NCI-H524 treated with DMSO at 0.1 percent for 48 hours (cell line): ENCODE data around the gene FBXL5.

Experiments
- DNase-seq: peaks from one replicate; lab custom pipeline; 2025; lab: John Stamatoyannopoulos, UW

The FBXL5 gene, protein sequence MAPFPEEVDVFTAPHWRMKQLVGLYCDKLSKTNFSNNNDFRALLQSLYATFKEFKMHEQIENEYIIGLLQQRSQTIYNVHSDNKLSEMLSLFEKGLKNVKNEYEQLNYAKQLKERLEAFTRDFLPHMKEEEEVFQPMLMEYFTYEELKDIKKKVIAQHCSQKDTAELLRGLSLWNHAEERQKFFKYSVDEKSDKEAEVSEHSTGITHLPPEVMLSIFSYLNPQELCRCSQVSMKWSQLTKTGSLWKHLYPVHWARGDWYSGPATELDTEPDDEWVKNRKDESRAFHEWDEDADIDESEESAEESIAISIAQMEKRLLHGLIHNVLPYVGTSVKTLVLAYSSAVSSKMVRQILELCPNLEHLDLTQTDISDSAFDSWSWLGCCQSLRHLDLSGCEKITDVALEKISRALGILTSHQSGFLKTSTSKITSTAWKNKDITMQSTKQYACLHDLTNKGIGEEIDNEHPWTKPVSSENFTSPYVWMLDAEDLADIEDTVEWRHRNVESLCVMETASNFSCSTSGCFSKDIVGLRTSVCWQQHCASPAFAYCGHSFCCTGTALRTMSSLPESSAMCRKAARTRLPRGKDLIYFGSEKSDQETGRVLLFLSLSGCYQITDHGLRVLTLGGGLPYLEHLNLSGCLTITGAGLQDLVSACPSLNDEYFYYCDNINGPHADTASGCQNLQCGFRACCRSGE

DNA sequence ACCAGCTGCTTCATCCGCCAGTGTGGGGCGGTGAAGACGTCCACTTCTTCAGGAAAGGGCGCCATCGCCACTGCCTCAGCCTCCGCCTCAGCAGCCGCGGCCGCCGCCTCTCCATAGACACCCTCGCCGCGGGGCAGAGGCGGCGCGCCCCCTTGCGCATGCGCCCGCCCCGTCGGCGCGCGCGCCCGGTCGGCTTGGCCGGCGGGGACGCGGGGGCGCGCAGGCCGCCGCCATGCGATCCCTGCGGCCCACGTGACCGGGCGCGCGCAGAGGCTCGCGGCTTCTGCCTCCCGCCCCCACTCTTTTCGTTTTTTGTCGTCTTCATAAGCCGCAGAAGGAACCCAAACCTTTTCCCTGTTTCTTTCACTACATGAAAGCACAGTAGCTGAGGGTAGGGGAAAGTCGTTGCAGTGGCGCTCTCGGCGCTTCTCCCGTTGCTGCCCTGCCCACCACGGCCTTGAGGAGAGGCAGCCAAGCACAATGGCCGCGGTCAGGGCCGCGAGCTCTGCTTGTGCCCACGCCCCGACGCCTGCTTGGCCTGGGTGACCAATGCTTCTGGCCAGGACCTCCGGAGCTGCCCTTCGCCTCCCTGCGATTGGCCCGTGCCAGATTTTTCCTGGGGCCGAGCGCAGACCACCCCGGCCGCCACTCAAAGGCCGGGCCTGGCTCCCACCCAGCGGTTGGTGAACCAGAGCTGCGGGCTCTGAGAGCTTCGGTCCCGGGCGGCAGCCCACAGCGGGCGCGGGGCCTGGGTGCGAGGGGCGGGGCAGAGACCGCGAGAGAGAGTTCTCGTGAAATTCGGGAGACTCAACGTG, at the start of gene FBXL5:
FBXL5 (minus strand) TSS at position 135 of the 815 bp plus-strand sequence; CDS start at position 65, 70 bp downstream.
- no peak for DNase-seq

GRCh38 chr4:15704129-15704528, 49.0 kb upstream of the FBXL5 start:
- DNase-seq: no peak

GRCh38 chr4:15703439-15703838, 48.3 kb upstream of the FBXL5 start:
- DNase-seq: no peak

GRCh38 chr4:15702941-15703403, 47.8 kb upstream of the FBXL5 start, which contains the start of gene BST1:
BST1 (plus strand) TSS chr4:15703065; CDS start chr4:15703145, 80 bp downstream.
- no peak for DNase-seq

DNA sequence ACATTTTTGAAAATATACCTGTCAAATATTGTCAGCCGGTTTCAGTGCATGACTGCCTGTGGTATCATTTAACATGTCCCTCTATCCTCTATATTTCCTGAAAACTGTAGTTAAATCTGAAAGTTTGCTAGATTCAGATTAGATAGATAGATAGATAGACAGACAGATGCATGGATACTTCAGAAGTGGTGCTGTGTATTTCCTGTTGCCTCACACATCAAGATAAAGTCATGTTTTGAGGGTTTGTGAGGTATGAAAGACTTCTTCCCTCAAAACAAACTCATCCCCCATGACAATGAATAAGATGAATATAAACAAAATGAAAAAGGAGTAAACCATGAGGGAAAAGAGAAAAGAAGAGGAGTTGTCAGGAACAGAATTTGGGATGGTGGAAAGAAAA, 41.7 kb upstream of the FBXL5 start:
- no peak for DNase-seq

DNA sequence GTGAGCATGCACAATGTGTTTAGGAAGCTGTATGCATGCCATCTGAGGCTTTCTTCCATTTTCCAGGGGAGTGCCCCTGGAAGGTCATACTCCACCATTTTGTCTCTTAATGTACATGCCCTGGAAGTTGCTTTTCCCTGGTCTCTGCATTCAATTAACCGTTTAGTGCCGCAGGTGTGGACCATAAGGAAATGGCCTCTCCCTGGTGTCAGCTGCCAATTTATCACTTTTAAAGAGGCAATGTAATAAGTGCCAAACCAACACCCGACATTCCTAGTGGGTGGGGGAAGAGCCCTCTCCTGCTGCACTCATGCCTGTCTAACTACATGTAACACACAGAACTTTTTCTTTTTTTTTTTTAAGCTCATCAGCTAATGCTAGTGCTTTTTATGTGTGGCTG, 40.6 kb upstream of the FBXL5 start:
- no peak for DNase-seq

DNA sequence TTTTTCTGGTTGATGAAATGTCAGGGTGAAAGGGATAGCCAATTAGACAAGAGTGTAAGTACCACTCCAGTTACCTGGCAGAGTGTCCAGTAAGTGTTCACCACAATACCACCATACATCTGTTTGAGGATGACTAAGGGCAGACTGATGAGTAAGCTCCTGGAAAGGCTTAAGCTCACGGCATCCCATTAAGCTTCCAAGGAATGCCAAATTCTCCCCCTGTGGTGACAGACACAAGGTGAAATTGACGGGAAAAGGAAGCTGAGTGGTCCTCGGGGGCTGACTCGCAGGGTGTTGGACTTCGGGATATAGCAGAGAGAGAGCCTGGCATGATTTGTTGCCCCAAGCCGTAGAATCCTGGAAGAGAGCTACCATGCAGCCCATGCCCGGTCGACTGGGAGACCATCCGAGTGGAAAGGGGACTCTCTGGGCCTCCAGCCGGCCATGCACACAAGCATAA, 40.1 kb upstream of the FBXL5 start:
- no peak for DNase-seq

- no peak for DNase-seq
Observed at GRCh38 chr4:15694431-15694830, 39.3 kb upstream of the FBXL5 start.

- no peak for DNase-seq
Observed at GRCh38 chr4:15692602-15693001, 37.4 kb upstream of the FBXL5 start.

GRCh38 chr4:15691346-15692135, 36.4 kb upstream of the FBXL5 start:
- no peak for DNase-seq

DNA sequence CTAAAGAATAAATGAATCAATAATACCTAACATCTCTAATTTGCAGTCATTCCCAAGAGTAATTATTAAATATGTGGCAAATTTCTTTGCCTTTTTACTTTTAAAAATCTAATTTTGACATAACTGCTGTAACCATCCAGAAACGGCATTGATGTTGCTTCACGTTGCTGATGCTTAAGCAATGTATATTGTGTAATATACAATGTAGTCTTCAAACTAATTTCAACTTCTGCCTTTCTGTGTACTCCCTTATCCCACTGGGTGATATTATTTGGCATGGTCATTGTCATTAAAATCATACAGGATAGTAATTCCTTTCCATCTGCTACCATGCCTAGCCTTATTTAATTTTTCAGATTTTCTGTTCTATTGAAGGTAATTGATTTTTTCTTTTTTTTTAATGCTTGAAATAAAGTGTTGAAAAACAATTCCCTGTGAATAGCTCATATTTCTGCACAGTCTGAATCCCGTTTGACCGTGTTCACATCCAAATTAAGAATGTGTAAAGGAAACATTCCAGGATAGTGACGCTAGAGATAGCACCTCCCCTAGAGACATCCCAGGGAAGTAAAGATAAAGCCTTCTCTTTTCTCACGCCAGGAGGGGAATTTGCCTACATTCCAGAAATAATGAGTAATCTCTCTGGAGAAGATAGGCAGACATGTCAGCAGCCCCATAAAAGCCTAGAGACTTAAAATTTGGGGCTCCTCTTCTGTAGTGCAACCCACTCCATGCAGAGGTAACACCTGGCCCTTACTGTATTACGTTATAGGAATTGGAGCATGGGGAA, 35.1 kb upstream of the FBXL5 start:
- DNase-seq: no peak

DNA sequence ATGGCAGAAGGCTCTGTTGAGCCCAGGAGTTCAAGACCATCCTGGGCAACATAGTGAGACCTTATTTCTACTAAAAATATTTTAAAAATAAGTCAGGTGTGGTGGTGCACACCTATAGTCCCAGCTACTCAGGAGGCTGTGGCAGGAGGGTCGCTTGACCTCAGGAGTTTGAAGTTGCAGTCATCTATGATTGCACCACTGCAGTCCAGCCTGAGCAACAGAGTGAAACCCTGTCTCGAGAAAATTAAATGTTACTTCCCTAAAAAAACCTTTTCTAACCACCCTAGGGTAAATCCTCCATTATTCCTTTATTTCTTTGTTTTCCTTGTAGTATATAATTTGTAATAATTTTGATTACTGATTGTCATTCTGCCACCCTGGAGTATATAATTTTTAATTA, 34.4 kb upstream of the FBXL5 start:
- DNase-seq: no peak

- DNase-seq: no peak
Observed at GRCh38 chr4:15688051-15688450, 32.9 kb upstream of the FBXL5 start.

DNA sequence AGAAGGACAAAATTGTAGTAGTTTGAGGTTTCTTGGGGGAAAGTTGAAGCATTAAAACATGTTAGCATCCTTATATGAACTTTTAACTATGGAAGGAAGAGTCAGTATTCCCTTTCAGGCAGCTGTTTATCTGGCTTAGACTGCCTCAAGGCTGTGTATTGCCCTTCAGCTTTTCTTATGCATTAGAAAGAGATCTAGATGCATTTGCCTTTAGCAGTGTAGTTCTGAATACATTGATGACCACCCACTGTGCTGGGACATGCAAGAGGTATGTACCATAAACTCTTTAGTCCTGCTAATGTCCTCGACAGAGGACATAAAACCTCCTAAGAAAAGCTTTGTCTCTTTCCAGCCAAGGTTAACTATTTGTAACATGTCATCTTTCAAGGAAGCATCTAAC, 29.3 kb upstream of the FBXL5 start:
- DNase-seq: no peak

GRCh38 chr4:15683143-15683495, 28.0 kb upstream of the FBXL5 start:
- no peak for DNase-seq

- DNase-seq: no peak
Observed at GRCh38 chr4:15682242-15683142, 27.3 kb upstream of the FBXL5 start.

DNA sequence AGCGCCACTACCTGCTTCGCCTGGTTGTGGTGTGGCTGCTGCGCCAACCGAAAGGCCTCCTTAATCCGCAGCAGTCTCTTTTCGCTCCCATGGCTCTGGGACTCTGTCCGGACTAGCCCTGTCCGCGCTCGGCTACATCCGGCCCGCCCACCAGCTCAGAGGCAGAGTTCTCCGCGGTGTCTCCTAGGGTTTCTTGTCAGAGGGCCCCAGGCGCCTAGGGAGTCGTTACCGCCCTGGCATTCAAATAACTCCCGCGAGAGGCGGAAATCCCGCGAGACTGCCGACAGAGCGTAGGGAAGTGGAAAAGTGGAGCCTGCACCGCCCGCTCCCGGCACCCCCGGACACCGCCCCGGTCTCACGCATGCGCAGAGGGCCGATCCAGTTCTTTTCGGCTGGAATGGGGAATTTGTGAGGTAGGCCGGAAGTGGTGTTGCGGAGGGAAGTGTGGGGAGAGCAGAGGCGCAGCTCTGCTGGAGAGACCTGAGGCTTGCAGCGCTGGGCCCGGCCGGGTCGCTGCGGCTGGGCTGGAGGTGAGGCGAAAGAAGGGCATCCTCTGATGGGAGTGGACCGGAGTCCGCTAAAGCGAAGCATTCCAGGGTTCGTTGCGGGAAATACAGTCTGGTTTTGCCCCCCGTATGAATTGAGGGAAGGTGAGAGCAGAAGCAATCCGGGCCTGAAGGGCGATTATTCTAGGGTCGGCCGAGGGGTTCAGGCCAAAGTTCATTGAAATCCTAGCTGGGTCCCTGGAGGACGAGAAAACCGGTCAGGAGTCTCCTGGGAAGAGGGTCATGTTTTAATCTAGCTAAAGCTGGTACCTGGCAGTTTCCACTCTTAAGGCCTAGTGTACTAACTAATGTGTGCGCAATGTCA, 26.4 kb upstream of the FBXL5 start, which contains the start of gene FAM200B:
FAM200B (plus strand) TSS at position 456 of the 870 bp plus-strand sequence. CDS start 5,151 bp downstream, outside the sequence.
- DNase-seq: peak; percentile 93

- no peak for DNase-seq
Observed at GRCh38 chr4:15681067-15681371, 25.9 kb upstream of the FBXL5 start.

DNA sequence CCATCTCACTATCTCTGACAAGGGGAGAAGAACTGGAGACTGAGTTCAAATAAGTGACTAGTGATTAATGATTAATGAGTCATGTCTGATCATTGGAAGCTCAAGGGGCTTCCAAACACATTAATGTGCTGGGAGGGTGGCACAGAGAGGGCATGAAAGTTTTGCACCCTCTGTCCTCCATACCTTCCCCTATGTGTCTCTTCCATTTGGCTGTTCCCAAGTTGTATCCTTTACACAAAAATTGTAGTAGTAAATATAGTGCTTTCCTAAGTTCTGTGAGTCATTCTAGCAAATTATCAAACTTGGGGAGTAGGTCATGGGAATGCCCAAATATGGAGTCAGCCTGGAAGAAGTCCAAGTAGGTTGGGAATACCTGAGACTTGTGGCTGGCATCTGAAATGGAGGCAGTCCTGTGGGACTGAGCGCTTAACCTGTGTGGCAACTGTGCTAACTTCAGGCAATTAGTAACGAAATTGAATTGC, 22.4 kb upstream of the FBXL5 start:
- no peak for DNase-seq
